ENCODE data around the gene PPP1R18. TPM values are rescaled to one million over a fixed set of nuclear protein-coding genes. Genes with fewer than 3 reads are reported as not detected.

Gene PPP1R18
- total and polyA plus RNA-seq, 8 donors, result 9.0 to 40.3 (median 19.2) TPM

DNA sequence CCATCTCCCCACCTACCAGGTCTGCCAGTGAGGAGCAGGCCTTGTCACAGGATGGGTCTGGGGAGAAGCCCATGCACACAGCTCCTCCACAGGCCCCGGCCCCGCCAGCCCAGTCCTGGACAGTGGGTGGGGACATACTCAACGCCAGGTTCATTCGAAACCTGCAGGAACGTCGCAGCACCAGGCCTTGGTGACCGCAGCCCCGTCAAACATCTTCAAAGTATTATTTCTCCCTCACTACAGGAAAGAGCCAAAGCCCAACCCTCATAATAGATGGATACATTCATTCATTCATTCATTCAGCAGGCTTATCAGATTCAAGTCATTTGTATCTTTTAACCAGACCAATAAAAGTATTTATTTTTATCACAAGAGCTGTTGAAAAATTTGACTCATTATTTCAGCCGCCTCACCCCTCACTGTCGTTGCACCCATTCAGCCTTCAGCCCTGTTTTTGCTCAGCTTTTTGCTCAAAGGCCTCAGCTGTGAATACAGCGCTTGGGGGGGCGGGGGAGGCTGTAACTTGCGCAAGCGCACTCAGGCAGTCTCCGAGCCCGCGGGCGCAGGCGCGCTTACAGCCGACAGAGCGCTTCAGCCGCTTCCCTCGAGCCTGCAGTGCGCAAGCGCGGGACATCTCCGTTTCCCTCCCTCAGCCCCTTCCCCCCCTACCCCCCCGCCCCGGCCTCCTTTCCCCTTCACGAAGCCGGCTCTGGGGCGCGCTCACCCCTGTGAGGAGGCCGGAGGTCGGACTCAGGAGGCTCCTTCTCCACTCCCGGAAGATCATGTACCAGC is 39.8 kb downstream of the PPP1R18 start, which contains the start of gene C6orf136:
Gene C6orf136, plus strand, starts transcription at position 684 of the 792 bp plus-strand sequence. Its CDS starts 99 bp downstream, at position 783.
- DNase-seq, result peak; percentile 95 to 98
- peaks cover 11 to 30% (median 26%) of the 10 kb centered on the region in 4 donors for H3K4me1 ChIP-seq
- peak within 1 kb of the TSS; percentile 71 to 96 (median 92) for H3K4me3 ChIP-seq
- 5 to 12% (median 8%) methylated on average over 32 to 37 of the region's 37 CpGs for WGBS, 5 donors
- no peaks in the 10 kb centered on the region for H3K9me3 ChIP-seq
- H3K27me3 ChIP-seq, result no peaks in the 10 kb centered on the region
- peaks cover 5 to 63% (median 60%) of the 10 kb centered on the region in 4 donors for H3K36me3 ChIP-seq
- intact Hi-C loops (cut with DNase I; ENCODE audit: low total_unique reads), result no loop called here
- TF ChIP-seq, protein P1, sequence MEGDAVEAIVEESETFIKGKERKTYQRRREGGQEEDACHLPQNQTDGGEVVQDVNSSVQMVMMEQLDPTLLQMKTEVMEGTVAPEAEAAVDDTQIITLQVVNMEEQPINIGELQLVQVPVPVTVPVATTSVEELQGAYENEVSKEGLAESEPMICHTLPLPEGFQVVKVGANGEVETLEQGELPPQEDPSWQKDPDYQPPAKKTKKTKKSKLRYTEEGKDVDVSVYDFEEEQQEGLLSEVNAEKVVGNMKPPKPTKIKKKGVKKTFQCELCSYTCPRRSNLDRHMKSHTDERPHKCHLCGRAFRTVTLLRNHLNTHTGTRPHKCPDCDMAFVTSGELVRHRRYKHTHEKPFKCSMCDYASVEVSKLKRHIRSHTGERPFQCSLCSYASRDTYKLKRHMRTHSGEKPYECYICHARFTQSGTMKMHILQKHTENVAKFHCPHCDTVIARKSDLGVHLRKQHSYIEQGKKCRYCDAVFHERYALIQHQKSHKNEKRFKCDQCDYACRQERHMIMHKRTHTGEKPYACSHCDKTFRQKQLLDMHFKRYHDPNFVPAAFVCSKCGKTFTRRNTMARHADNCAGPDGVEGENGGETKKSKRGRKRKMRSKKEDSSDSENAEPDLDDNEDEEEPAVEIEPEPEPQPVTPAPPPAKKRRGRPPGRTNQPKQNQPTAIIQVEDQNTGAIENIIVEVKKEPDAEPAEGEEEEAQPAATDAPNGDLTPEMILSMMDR (IDR thresholded peaks at IDR 0.05), result no peak
- TF ChIP-seq POLR2AphosphoS5 (IDR thresholded peaks at IDR 0.05), result peak in 2 of 3 donors; percentile 45 to 69
- H3K27ac ChIP-seq, result peak within 1 kb of the TSS; percentile 92 to 98 (median 97)

DNA sequence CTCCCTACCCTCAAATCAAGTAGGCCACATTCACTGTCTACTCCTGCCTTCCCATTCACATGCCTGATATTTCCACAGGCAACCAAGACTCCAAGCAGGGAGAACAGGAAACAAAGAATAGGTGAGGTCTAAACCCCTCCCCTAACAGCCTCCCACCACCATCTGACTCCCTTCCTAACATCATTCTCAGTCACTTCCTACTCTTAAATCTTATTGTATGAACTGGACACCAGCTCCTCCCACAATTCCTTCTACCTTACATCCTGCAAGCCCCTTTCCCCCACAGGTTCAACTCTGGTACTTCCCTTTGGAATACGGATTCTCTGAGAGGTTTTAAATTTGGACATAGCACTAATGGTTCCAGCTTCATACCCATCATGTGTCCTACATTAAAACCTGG is 40.5 kb downstream of the PPP1R18 start:
- TF ChIP-seq POLR2AphosphoS5 (IDR thresholded peaks at IDR 0.05) (no peak), EP300 (IDR thresholded peaks at IDR 0.05) (no peak), POLR2A (IDR thresholded peaks at IDR 0.05) (no peak)
- TF ChIP-seq, protein P1 (IDR thresholded peaks at IDR 0.05), result no peak
- Histone ChIP-seq H3K27ac (peak overlapping the region in 3 of 5 donors; percentile 93 to 98 (median 97)), H3K4me1 (peaks cover 11 to 30% (median 26%) of the 10 kb centered on the region in 4 donors), H3K36me3 (peaks cover 0 to 63% (median 60%) of the 10 kb centered on the region in 4 donors), H3K9me3 (no peaks in the 10 kb centered on the region), H3K27me3 (no peaks in the 10 kb centered on the region), H3K4me3 (peak overlapping the region in 2 of 4 donors; percentile 93 to 96)
- WGBS, 5 donors, result 58 to 77% (median 68%) methylated on average over 1 of the region's 1 CpG
- intact Hi-C loops (cut with DNase I; ENCODE audit: low total_unique reads), result no loop called here
- no peak for DNase-seq

DNA sequence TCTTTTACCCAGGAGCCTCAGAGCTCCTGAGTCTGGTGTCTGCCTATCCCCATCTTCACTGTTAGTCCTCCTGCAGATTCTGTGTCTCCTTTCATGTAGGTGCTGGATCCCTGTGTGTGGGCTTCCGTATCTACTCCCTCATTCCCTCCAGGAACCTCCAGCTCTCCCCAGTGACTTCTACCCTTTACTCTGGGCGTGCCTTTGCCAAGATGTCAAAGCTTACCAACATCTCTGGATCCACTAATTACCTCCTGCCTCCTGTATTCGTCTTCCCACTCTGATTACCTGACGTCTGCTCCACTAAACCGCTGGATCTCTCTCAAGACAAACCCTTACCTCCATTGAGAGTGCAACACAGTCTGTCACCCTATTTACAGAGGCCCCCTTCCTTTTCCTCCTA is 41.7 kb downstream of the PPP1R18 start:
- intact Hi-C loops (cut with DNase I; ENCODE audit: low total_unique reads), result no loop called here
- H3K4me3 ChIP-seq, result no peak overlapping the region
- TF ChIP-seq EP300 (IDR thresholded peaks at IDR 0.05) (no peak), POLR2A (IDR thresholded peaks at IDR 0.05) (no peak)
- WGBS, 5 donors, result 69 to 75% (median 70%) methylated on average over 5 of the region's 5 CpGs
- peaks cover 11 to 30% (median 26%) of the 10 kb centered on the region in 4 donors for H3K4me1 ChIP-seq
- no peaks in the 10 kb centered on the region for H3K9me3 ChIP-seq
- H3K27ac ChIP-seq, result no peak overlapping the region
- no peaks in the 10 kb centered on the region for H3K27me3 ChIP-seq
- peaks cover 0 to 68% (median 60%) of the 10 kb centered on the region in 4 donors for H3K36me3 ChIP-seq
- no peak for DNase-seq

DNA sequence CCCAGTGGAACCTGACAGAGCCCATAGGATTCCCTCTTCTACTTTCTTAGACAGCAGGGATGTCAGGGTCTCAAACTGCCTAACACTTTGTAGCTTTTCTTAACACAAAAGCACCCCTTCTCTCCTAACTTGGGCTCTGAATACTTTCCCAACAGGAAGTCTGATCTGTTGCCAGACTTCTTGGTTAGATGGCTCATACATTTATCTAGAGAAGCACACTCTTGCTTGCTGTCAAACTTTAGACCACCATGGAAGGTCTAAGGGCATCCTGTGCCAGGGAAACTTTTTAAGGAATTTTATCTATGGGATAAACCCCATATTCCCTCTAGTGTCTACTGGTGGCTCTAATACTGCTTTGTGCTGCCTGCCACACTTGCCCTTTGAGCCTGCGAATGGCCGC is 42.8 kb downstream of the PPP1R18 start:
- intact Hi-C loops (cut with DNase I; ENCODE audit: low total_unique reads), result no loop called here
- 86 to 98% (median 97%) methylated on average over 2 of the region's 2 CpGs for WGBS, 5 donors

More for the DNA sequence above, 42.8 kb downstream of the PPP1R18 start:
- no peak for DNase-seq
- H3K36me3 ChIP-seq, result peaks cover 0 to 68% (median 62%) of the 10 kb centered on the region in 4 donors
- H3K9me3 ChIP-seq, result no peaks in the 10 kb centered on the region
- no peaks in the 10 kb centered on the region for H3K27me3 ChIP-seq
- H3K27ac ChIP-seq, result no peak overlapping the region
- TF ChIP-seq EP300 (IDR thresholded peaks at IDR 0.05) (no peak), POLR2AphosphoS5 (IDR thresholded peaks at IDR 0.05) (no peak), POLR2A (IDR thresholded peaks at IDR 0.05) (no peak)
- TF ChIP-seq, protein P1 (IDR thresholded peaks at IDR 0.05), result no peak
- H3K4me3 ChIP-seq, result no peak overlapping the region
- H3K4me1 ChIP-seq, result peaks cover 8 to 23% (median 22%) of the 10 kb centered on the region in 4 donors

Measured in stomach (tissue), 9 donors.